Mammary epithelial cell (primary cell): ENCODE measurements around the gene DIAPH2.

ENCODE experiments used
- CTCF ChIP-seq, 2 donors: IDR thresholded peaks in 1 of 2; conservative IDR thresholded peaks in 1 of 2; 2 replicates each; pipeline ENCODE4 v1.5.1; 2011 to 2012; ENCODE audit warnings: inconsistent platforms in 2 of 2, low read length in 2 of 2, mild to moderate bottlenecking in 2 of 2, control low read depth in 1 of 2, low read depth in 1 of 2; ENCODE audit not compliant: insufficient read depth in 1 of 2; ENCODE audit errors: extremely low read depth in 1 of 2
- EZH2 ChIP-seq: IDR thresholded peaks from 2 replicates; pipeline ENCODE4 v1.6.1; 2012; ENCODE audit warnings: low read length, inconsistent platforms, borderline replicate concordance

- no peak for TF ChIP-seq CTCF (conservative IDR thresholded peaks at IDR 0.05 in 1 of 2, IDR thresholded peaks at IDR 0.05 in 1 of 2; ENCODE audit: extremely low read depth in 1 of 2, insufficient read depth in 1 of 2, low read depth in 1 of 2, low read length in 2 of 2)
- no peak for TF ChIP-seq EZH2
Measured at GRCh38 chrX:97556359-97556758, 871.7 kb downstream of the DIAPH2 start.
